A549 treated with CpdA at 1 μM for 4 hours (cell line): ENCODE data around the gene EIF3J. TPM values are rescaled to one million over a fixed set of nuclear protein-coding genes. Genes with fewer than 3 reads are reported as not detected.

Source experiments
- total RNA-seq: library from RNA; stranded (reverse); fragments of 200-300 nt; extraction: Qiagen RNA extraction; gene quantifications from 5 replicates; pipeline ENCODE4 v1.2.3, GENCODE V29; 2022; ENCODE audit warnings: low read depth

EIF3J gene
- total RNA-seq: 85.6 to 115 TPM (median 93.1 TPM) in 5 replicates

DNA sequence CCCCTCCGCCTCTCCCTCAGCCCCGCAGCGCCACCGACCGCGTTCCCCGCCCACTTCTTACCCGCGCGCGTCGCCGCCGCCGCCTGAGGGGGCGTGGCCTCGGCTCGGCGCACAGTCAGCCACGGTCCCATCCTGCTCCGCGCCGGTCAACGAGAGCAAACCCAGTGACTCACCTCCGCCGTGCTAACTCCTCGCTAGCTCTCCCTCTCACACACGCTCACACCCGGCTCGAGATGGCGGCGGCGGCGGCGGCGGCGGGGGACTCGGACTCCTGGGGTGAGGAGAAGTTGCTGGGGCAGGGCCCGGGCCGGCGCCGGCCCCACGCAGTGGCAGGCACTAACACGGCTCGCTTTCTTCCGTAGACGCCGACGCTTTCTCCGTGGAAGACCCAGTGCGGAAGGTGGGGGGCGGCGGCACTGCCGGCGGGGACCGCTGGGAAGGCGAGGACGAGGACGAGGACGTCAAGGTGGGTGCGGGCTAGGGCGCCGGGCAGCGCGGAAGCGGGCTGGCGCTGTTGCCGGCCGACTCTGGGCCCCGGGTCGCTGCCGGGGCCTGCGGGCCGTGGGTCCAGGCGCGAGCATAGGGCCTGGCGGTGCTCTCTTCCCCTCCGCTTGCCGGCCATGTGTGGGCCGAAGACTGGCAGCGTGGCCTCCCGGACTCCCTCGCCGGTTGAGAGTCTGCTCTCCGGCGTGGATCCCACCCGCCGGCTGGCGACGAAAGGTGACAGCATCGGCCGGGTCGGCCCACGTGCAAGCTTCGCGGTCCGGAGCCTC, at the start of gene EIF3J:
Gene EIF3J (plus strand): TSS at position 186 of the 773 bp plus-strand sequence. CDS start 48 bp downstream, at position 234.

Other genes starting within 250 kb of the EIF3J start
- gene GOLM2, start 248.4 kb upstream of the EIF3J start, total RNA-seq: 25.0 to 36.9 TPM (median 26.1 TPM) in 5 replicates
- gene CTDSPL2, start 109.5 kb upstream of the EIF3J start, total RNA-seq: 10.5 to 33.0 TPM (median 14.9 TPM) in 5 replicates
- gene SPG11, start 126.5 kb downstream of the EIF3J start, total RNA-seq: 7.8 to 9.1 TPM (median 8.7 TPM) in 5 replicates
- 0.08 to 0.34 TPM (median 0.13 TPM) in 3 of 5 replicates, not detected in the others for gene PATL2, start 174.2 kb downstream of the EIF3J start, total RNA-seq
- gene B2M, start 174.4 kb downstream of the EIF3J start, total RNA-seq: 421 to 497 TPM (median 446 TPM) in 5 replicates
- 3.3 to 7.1 TPM (median 5.2 TPM) in 5 replicates for gene TRIM69, start 199.4 kb downstream of the EIF3J start, total RNA-seq